Neutrophil (primary cell): ENCODE results near the gene BMF.
"Not testable (repeated sequence)": the region's sequence is repeated elsewhere in the genome, so short reads cannot be mapped to it uniquely, and the experiment has no call there.

Source experiments
- H3K27ac ChIP-seq: fragments of 200-600 bp; sonication (generic); 2 replicates; pipeline ENCODE4 v1.5.1; 2016; ENCODE audit warnings: mild to moderate bottlenecking, moderate library complexity
- H3K27me3 ChIP-seq: fragments of 200-600 bp; sonication (generic); 2 replicates; pipeline ENCODE4 v1.6.0; 2016; ENCODE audit warnings: mild to moderate bottlenecking
- H3K36me3 ChIP-seq: fragments of 200-600 bp; sonication (generic); 2 replicates; pipeline ENCODE4 v1.5.1; 2017
- H3K4me1 ChIP-seq, 2 experiments: fragments of 200-600 bp in 1 of 2; sonication (generic) in 1 of 2; 1 replicate in 1 of 2; 2 replicates in 1 of 2; pipeline versions ENCODE4 v1.5.1 to v1.6.1; 2013 to 2016; ENCODE audit warnings: low read depth in 1 of 2, low read length in 1 of 2, mild to moderate bottlenecking in 1 of 2, moderate library complexity in 1 of 2; ENCODE audit not compliant: control insufficient read depth in 1 of 2, insufficient read depth in 1 of 2
- H3K4me3 ChIP-seq, 2 experiments: fragments of 200-600 bp in 1 of 2; sonication (generic) in 1 of 2; 1 replicate in 1 of 2; 2 replicates in 1 of 2; pipeline ENCODE4 v1.5.1; 2013 to 2016; ENCODE audit warnings: low read depth in 1 of 2, low read length in 1 of 2, mild to moderate bottlenecking in 1 of 2, moderate library complexity in 1 of 2
- H3K9me3 ChIP-seq: fragments of 200-600 bp; sonication (generic); 2 replicates; pipeline ENCODE4 v1.5.1; 2016
- CTCF ChIP-seq: fragments of 200-600 bp; sonication (generic); IDR thresholded peaks from 2 replicates; pipeline ENCODE4 v1.5.1; 2016; ENCODE audit warnings: antibody characterized with exemption

BMF gene

GRCh38 chr15:40130799-40131502 lies 22.3 kb upstream of the BMF start:
- no peak overlapping the region for H3K27ac ChIP-seq
- no peaks in the 10 kb centered on the region for H3K36me3 ChIP-seq
- no peaks in the 10 kb centered on the region for H3K4me1 ChIP-seq
- peaks cover 36% of the 10 kb centered on the region for H3K27me3 ChIP-seq
- H3K4me3 ChIP-seq = no peak overlapping the region
- TF ChIP-seq CTCF = no peak
- H3K9me3 ChIP-seq = no peaks in the 10 kb centered on the region

GRCh38 chr15:40130118-40130517 lies 21.4 kb upstream of the BMF start:
- Histone ChIP-seq H3K4me3 (no peak overlapping the region), H3K36me3 (no peaks in the 10 kb centered on the region), H3K27me3 (peaks cover 36% of the 10 kb centered on the region), H3K9me3 (no peaks in the 10 kb centered on the region), H3K4me1 (no peaks in the 10 kb centered on the region), H3K27ac (no peak overlapping the region)
- TF ChIP-seq CTCF = no peak

GRCh38 chr15:40128766-40129660 lies 20.3 kb upstream of the BMF start:
- Histone ChIP-seq H3K27me3 (peaks cover 36% of the 10 kb centered on the region), H3K36me3 (no peaks in the 10 kb centered on the region), H3K27ac (no peak overlapping the region), H3K4me3 (no peak overlapping the region), H3K9me3 (no peaks in the 10 kb centered on the region), H3K4me1 (peaks cover 0 to 3% of the 10 kb centered on the region in 2 experiments)
- no peak for TF ChIP-seq CTCF

GRCh38 chr15:40125950-40126349 lies 17.3 kb upstream of the BMF start:
- TF ChIP-seq CTCF = no peak
- Histone ChIP-seq H3K4me1 (peaks cover 10 to 18% of the 10 kb centered on the region in 2 experiments), H3K36me3 (no peaks in the 10 kb centered on the region), H3K4me3 (no peak overlapping the region), H3K27me3 (peaks cover 32% of the 10 kb centered on the region), H3K27ac (no peak overlapping the region), H3K9me3 (no peaks in the 10 kb centered on the region)

- not testable (repeated sequence) for H3K36me3 ChIP-seq, H3K4me3 ChIP-seq, H3K9me3 ChIP-seq, H3K27ac ChIP-seq
- Histone ChIP-seq H3K27me3 (peaks cover 32% of the 10 kb centered on the region), H3K4me1 (peaks cover 10 to 18% of the 10 kb centered on the region in 2 experiments)
Observed at GRCh38 chr15:40124807-40125285, 16.2 kb upstream of the BMF start.

GRCh38 chr15:40124333-40124732 lies 15.7 kb upstream of the BMF start:
- H3K9me3 ChIP-seq, H3K4me3 ChIP-seq, H3K36me3 ChIP-seq, H3K27ac ChIP-seq: not testable (repeated sequence)
- peaks cover 26% of the 10 kb centered on the region for H3K27me3 ChIP-seq
- H3K4me1 ChIP-seq = peaks cover 10 to 18% of the 10 kb centered on the region in 2 experiments

GRCh38 chr15:40123863-40124262 lies 15.2 kb upstream of the BMF start:
- H3K4me1 ChIP-seq = peaks cover 10 to 18% of the 10 kb centered on the region in 2 experiments
- H3K27ac ChIP-seq, H3K36me3 ChIP-seq, H3K4me3 ChIP-seq, H3K9me3 ChIP-seq: not testable (repeated sequence)
- peaks cover 22% of the 10 kb centered on the region for H3K27me3 ChIP-seq

- H3K9me3 ChIP-seq, H3K27ac ChIP-seq, H3K4me3 ChIP-seq, H3K36me3 ChIP-seq: not testable (repeated sequence)
- Histone ChIP-seq H3K27me3 (peaks cover 13% of the 10 kb centered on the region), H3K4me1 (peaks cover 15 to 18% of the 10 kb centered on the region in 2 experiments)
Observed at GRCh38 chr15:40122989-40123388, 14.3 kb upstream of the BMF start.
